Neutrophil (primary cell): ENCODE results near the gene TICAM1.
A peak's percentile ranks its signal among the peaks of the same experiment; 100 is the strongest.

ENCODE experiments used
- H3K27ac ChIP-seq: fragments of 200-600 bp; sonication (generic); 2 replicates; pipeline ENCODE4 v1.5.1; 2016; ENCODE audit warnings: mild to moderate bottlenecking, moderate library complexity
- H3K27me3 ChIP-seq: fragments of 200-600 bp; sonication (generic); 2 replicates; pipeline ENCODE4 v1.6.0; 2016; ENCODE audit warnings: mild to moderate bottlenecking
- H3K36me3 ChIP-seq: fragments of 200-600 bp; sonication (generic); 2 replicates; pipeline ENCODE4 v1.5.1; 2017
- H3K4me1 ChIP-seq, 2 experiments: fragments of 200-600 bp in 1 of 2; sonication (generic) in 1 of 2; 1 replicate in 1 of 2; 2 replicates in 1 of 2; pipeline versions ENCODE4 v1.5.1 to v1.6.1; 2013 to 2016; ENCODE audit warnings: low read depth in 1 of 2, low read length in 1 of 2, mild to moderate bottlenecking in 1 of 2, moderate library complexity in 1 of 2; ENCODE audit not compliant: control insufficient read depth in 1 of 2, insufficient read depth in 1 of 2
- H3K4me3 ChIP-seq, 2 experiments: fragments of 200-600 bp in 1 of 2; sonication (generic) in 1 of 2; 1 replicate in 1 of 2; 2 replicates in 1 of 2; pipeline ENCODE4 v1.5.1; 2013 to 2016; ENCODE audit warnings: low read depth in 1 of 2, low read length in 1 of 2, mild to moderate bottlenecking in 1 of 2, moderate library complexity in 1 of 2
- H3K9me3 ChIP-seq: fragments of 200-600 bp; sonication (generic); 2 replicates; pipeline ENCODE4 v1.5.1; 2016
- CTCF ChIP-seq: fragments of 200-600 bp; sonication (generic); IDR thresholded peaks from 2 replicates; pipeline ENCODE4 v1.5.1; 2016; ENCODE audit warnings: antibody characterized with exemption

TICAM1 gene

GRCh38 chr19:4871711-4872110 lies 40.2 kb upstream of the TICAM1 start:
- no peak for TF ChIP-seq CTCF
- no peaks in the 10 kb centered on the region for H3K36me3 ChIP-seq
- H3K9me3 ChIP-seq: no peaks in the 10 kb centered on the region
- no peak overlapping the region for H3K27ac ChIP-seq
- peaks cover 12 to 16% of the 10 kb centered on the region in 2 experiments for H3K4me1 ChIP-seq
- H3K27me3 ChIP-seq: no peaks in the 10 kb centered on the region
- no peak overlapping the region for H3K4me3 ChIP-seq

GRCh38 chr19:4870025-4870700 lies 38.7 kb upstream of the TICAM1 start:
- Histone ChIP-seq H3K4me3 (no peak overlapping the region), H3K9me3 (no peaks in the 10 kb centered on the region), H3K27ac (peak overlapping the region; percentile 27), H3K4me1 (peaks cover 20 to 23% of the 10 kb centered on the region in 2 experiments), H3K36me3 (no peaks in the 10 kb centered on the region), H3K27me3 (no peaks in the 10 kb centered on the region)
- no peak for TF ChIP-seq CTCF

- no peaks in the 10 kb centered on the region for H3K36me3 ChIP-seq
- TF ChIP-seq CTCF: no peak
- H3K9me3 ChIP-seq: no peaks in the 10 kb centered on the region
- H3K27ac ChIP-seq: peak overlapping the region; percentile 88
- H3K4me1 ChIP-seq: peaks cover 20 to 23% of the 10 kb centered on the region in 2 experiments
- peak overlapping the region; percentile 91 to 95 for H3K4me3 ChIP-seq
- H3K27me3 ChIP-seq: no peaks in the 10 kb centered on the region
Observed at GRCh38 chr19:4868286-4868834, 36.8 kb upstream of the TICAM1 start.

GRCh38 chr19:4867534-4868285 lies 36.2 kb upstream of the TICAM1 start, which contains the start of gene PLIN3:
Gene PLIN3, minus strand, starts transcription at chr19:4867667. Its CDS starts 6,273 bp downstream, at chr19:4861394.
- Histone ChIP-seq H3K27ac (peak within 1 kb of the TSS; percentile 88), H3K9me3 (no peaks in the 10 kb centered on the region), H3K4me3 (peak within 1 kb of the TSS; percentile 91 to 95), H3K27me3 (no peaks in the 10 kb centered on the region), H3K36me3 (peaks cover 4% of the 10 kb centered on the region), H3K4me1 (peaks cover 20 to 21% of the 10 kb centered on the region in 2 experiments)
- peak; percentile 38 for TF ChIP-seq CTCF

GRCh38 chr19:4866595-4867424 lies 35.3 kb upstream of the TICAM1 start:
- no peaks in the 10 kb centered on the region for H3K9me3 ChIP-seq
- peaks cover 10% of the 10 kb centered on the region for H3K36me3 ChIP-seq
- H3K27me3 ChIP-seq: no peaks in the 10 kb centered on the region
- peak overlapping the region; percentile 91 to 95 for H3K4me3 ChIP-seq
- no peak for TF ChIP-seq CTCF
- H3K4me1 ChIP-seq: peaks cover 17 to 20% of the 10 kb centered on the region in 2 experiments
- H3K27ac ChIP-seq: peak overlapping the region; percentile 88
